GM21737 (cell line): ENCODE measurements around the gene THRAP3.
"Not testable (repeated sequence)": the region's sequence is repeated elsewhere in the genome, so short reads cannot be mapped to it uniquely, and the experiment has no call there.

ENCODE experiments used
- ATAC-seq: cut with Tn5 transposase; IDR thresholded peaks from one replicate; pipeline ENCODE4 v1.9.1; 2021; ENCODE audit warnings: mild to moderate bottlenecking, moderate library complexity; ENCODE audit not compliant: unreplicated experiment

THRAP3 gene

DNA sequence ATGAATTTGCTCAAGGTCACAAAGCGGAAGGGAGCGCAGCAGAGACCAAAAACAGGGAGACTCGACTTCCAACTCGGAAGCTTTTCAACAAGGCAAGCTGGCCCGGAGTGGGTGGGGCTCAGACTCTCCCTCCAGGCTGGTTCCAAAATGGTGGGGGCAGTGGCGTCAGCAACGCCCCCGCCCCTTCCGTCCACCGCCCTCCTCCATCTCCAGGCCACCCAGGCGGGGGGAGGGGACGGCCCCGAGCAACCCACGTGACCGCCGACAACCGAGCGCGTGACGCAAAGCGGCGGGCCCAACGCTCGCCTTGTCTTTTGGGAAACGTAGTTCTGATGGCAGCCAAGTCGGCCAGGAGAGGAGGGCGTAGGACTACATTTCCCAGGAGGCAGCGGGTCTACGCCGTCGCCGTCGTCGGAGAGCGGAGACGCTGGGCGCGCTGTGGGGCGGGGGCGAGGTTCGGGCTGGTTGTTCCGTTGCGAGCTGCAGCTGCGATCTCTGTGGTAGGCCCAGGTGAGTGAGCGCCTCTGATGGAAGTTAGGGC, at the start of gene THRAP3:
Gene THRAP3 (plus strand): TSS at position 448 of the 541 bp plus-strand sequence. CDS start 58,121 bp downstream, outside the sequence.
- ATAC-seq, result peak; percentile 92

GRCh38 chr1:36174713-36175112, 49.5 kb upstream of the THRAP3 start:
- no peak for ATAC-seq

GRCh38 chr1:36175137-36176095, 48.8 kb upstream of the THRAP3 start:
- ATAC-seq, result no peak

- ATAC-seq, result no peak
Measured at GRCh38 chr1:36176106-36176949, 47.9 kb upstream of the THRAP3 start.

GRCh38 chr1:36177589-36178431, 46.4 kb upstream of the THRAP3 start:
- ATAC-seq, result no peak

DNA sequence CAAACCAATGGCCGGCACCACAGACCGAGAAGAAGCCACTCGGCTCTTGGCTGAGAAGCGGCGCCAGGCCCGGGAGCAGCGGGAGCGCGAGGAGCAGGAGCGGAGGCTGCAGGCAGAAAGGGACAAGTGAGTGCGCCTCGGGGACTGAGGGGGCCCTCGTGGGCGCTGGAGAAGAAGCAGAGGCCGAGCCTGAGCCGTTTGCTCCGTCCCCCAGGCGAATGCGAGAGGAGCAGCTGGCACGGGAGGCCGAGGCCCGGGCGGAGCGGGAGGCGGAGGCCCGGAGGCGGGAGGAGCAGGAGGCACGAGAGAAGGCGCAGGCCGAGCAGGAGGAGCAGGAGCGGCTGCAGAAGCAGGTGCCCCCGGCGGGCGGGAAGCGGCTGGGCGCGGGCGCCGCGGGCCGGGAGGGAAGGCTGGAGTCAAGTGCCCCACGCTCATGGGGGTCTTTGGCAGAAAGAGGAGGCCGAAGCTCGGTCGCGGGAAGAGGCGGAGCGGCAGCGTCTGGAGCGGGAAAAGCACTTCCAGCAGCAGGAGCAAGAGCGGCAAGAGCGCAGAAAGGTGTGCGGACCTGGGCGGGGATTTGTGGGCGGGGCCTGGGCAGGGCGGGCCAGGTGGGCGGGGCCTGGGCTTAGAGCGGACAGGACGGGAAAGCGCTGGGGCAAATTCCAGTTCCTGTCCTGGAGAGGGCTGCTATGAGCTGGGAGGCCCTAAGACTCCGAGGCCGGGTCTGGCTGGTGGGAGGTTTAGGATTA, 45.6 kb upstream of the THRAP3 start:
- no peak for ATAC-seq

GRCh38 chr1:36179220-36179600, 45.0 kb upstream of the THRAP3 start:
- no peak for ATAC-seq

DNA sequence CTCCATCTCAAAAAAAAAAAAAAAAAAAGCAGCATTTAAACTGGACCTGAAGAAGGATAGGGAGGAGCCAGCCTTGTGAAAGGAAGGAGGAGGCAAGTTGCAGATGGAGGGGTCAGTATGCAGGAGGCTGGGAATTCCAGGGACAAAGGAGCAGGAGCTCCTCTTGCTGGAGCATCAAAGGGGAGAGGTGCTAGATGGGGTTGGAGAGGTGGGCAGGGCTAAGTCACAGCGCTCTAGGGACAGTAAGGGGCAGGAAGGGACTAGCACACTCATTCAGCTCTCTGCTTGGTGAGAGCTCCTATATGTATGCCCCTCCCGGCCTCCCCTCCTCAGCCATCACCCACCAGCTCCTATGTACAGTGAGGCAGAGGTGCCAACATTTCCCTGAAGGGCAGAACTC, 41.5 kb upstream of the THRAP3 start:
- no peak for ATAC-seq

GRCh38 chr1:36183309-36183856, 40.9 kb upstream of the THRAP3 start:
- no peak for ATAC-seq

GRCh38 chr1:36187800-36188593, 36.2 kb upstream of the THRAP3 start:
- ATAC-seq, result peak; percentile 65

GRCh38 chr1:36196805-36197204, 27.4 kb upstream of the THRAP3 start:
- not testable (repeated sequence) for ATAC-seq

DNA sequence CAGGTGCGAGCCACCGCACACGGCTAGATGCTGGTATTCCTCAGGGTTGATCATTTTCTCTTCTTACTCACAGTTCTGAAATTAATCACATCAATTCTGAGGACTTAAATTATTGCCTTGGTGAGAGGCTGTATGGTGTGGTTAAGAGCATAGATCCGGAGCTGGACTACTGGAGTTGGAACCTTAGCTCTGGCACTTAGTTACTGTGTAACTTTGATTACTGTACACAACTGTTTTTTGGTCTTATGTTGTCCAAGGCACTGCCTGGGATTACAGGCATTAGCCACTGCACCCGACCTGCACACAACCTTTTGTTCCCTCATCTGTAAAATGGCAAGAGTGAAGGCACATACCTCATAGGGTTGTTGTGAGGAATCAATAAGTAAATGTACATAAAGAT, 25.6 kb upstream of the THRAP3 start:
- ATAC-seq, result no peak

- ATAC-seq, result no peak
Measured at GRCh38 chr1:36199934-36200741, 24.1 kb upstream of the THRAP3 start.

GRCh38 chr1:36203027-36203553, 21.2 kb upstream of the THRAP3 start:
- ATAC-seq, result no peak

- ATAC-seq, result no peak
Measured at GRCh38 chr1:36203554-36204346, 20.5 kb upstream of the THRAP3 start.

- no peak for ATAC-seq
Measured at GRCh38 chr1:36204347-36204909, 19.8 kb upstream of the THRAP3 start.
